ENCODE data around the gene PIP5K1C.
"Not testable (repeated sequence)": the region's sequence is repeated elsewhere in the genome, so short reads cannot be mapped to it uniquely, and the experiment has no call there.

Gene PIP5K1C

GRCh38 chr19:3673506-3674439 is 26.5 kb downstream of the PIP5K1C start:
- no peak for FAIRE-seq

GRCh38 chr19:3672993-3673392 is 27.3 kb downstream of the PIP5K1C start:
- no peak for FAIRE-seq

DNA sequence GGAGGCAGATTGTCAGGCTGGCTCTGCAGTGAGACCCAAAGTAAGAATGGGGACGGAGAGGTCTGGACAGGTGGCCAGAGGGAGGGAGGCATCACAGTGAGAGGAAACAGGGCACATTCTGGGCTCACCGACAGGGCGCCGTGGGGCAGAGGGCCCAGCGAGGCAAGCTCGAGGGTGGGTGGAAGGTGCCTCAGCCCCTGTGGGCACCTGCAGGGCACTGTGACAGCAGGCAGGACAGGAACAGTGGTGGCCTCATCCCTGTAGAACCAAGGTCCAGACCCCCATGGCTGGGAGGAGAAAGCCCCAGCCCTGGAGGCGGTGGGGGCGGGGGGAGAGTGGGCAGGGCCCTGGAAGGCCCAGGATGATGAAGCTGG is 27.7 kb downstream of the PIP5K1C start:
- FAIRE-seq = no peak

GRCh38 chr19:3671680-3672574 is 28.3 kb downstream of the PIP5K1C start:
- no peak for FAIRE-seq

DNA sequence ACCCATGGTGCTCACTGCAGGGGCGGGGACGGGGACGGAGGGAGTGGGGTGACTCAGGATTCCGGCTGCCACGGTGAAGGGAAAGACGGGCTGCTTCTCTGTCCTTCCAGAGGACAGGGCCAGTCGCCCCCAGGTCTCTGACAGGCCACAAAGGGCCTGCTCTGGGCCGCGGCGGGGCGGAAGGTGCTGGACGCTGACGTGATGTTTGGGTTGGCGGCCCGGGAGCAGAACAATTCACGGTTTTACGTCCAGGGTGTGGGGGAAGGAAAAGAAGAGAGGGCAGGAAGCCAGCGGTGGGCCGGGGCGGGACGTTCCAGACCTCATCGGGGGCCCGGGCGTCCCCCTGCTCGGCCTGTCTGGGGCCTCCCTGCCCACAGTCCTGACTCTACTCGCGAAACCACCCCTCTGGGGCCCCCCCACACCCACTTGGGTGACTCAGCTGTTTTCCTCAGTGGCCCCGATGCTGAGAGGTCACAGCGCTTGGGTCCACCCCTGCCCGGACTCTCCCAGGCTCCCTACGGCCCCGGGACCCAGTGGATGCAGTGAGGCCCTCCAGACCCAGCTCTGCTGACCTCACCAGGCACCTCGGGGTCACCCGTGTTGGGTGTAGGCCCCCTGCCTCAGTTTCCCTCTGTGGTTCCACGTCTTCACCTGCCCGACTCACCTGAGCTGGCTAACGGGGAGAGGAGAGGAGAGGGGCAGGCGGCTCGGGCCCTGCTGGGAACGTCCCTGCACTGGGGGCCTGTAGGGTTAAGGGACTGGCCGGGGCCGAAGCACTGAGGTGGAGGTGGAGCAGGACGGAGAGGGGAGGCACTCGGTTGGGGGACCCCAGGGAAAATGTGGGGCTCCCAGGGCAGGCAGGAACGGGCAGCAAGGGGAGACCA is 29.2 kb downstream of the PIP5K1C start:
- FAIRE-seq = no peak

DNA sequence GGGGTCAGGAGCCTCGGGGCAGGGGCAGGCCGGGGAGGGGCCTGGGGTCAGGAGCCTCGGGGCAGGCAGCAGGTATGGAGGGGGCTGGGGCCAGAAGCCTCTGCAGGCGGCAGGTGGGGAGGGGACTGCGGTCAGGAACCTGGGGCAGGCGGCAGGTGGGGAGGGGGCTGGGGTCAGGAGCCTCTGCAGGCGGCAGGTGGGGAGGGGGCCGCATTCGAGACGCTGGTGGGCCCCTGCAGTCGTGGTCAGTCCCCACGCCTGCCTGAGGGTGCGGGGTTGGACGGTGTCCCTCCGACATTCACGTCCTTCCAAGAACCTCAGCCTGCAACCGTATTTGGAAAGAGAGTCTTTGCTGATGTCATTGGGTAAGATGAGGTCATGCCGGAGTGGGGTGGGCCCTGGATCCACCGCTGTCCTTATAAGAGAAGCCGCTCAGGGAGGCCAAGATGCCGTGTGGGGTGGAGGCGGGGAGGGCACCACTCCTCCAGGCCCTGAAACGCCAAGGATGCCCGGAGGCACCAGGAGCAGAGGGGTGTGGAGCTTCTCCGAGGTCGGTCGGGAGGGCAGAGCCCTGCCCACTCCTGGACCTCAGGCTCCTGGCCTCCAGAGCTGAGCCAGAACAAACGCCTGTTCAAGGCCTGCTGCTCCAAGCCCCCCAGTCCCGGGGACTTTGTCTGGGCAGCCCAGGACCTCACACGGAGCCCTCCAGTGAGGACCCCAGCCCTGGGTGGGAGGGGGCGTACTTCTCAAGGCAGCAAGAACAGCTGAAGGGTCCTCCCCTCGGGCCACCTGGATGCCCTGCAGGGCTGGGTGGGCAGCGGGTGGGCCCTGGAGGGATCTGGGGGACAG is 30.1 kb downstream of the PIP5K1C start:
- FAIRE-seq = no peak

DNA sequence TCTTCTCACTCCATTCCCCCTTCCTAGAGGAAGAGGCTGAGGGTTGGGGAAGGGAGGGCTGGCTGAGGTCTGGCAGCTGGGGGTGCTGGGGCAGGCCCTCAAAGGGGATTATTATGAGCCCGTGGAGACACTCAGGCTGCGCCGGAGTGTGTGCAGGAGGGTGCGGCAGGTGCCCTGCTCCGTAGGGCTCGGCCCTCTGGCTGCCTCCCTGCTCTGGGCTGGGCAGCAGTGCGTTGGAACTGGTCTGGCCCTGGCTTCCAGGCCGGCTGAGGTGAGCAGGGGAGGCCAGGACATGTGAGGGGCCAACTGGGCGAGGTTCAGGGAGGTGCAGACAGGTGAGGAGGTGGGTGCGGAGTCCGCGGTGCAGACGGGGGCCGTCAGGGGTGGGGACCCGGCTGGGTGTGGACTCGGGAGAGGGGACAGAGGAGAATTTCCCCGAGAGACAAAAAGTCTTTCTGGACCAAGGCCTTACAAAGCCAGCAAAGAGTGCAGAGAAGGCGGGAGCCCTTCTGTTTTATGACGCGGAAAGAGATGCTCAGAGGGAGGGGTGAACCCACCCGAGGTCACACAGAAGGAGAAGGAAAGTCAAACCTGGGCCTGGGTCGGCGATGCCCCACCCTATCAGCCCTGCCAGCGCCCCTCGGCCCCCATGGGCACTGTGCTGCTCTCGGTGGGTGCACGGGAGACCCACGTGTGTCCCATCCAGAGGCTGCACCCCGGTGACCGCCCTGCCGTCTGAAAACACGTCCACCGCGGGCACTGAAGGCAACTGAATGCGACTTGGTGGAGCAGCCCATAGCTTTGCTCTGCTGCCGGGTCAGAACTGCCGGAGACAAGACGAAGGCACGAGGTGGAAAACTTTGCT is 31.0 kb downstream of the PIP5K1C start:
- no peak for FAIRE-seq

DNA sequence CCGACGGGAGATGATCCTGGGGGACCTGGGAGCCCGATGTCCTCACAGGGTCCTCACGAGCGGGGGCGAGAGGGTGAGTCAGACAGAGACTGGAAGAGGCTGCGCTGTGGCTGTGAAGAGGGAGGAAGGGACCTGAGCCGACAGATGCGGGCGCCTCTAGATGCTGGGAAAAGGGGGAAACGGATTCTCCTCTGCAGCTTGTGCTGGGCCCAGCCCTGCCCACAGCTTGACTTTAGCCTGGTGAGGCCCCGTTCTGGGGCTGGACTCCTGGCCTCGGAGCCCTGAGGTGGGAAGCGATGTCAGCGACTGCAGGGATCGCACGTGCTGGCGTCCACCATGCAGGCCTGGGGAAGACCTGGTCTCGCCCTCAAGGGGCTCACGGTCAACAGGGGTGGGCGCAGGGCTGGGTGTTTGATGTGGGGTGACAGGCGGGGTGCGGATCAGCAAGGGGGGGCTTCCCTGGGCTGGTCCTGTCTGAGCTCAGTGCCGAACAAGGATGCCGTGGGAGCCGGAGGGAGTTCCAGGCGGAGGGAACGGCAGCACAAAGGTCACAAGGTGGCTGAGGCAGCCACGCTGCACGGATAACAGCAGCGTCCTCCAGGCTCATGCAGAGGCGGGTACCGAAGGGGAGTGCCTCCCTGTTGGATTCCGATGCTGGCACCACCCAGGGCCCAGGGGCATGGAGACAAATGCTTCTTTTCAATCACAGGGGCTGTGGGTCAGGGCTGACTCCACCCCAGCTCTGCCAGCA is 31.8 kb downstream of the PIP5K1C start:
- FAIRE-seq = no peak

GRCh38 chr19:3667766-3668165 is 32.5 kb downstream of the PIP5K1C start:
- no peak for FAIRE-seq

DNA sequence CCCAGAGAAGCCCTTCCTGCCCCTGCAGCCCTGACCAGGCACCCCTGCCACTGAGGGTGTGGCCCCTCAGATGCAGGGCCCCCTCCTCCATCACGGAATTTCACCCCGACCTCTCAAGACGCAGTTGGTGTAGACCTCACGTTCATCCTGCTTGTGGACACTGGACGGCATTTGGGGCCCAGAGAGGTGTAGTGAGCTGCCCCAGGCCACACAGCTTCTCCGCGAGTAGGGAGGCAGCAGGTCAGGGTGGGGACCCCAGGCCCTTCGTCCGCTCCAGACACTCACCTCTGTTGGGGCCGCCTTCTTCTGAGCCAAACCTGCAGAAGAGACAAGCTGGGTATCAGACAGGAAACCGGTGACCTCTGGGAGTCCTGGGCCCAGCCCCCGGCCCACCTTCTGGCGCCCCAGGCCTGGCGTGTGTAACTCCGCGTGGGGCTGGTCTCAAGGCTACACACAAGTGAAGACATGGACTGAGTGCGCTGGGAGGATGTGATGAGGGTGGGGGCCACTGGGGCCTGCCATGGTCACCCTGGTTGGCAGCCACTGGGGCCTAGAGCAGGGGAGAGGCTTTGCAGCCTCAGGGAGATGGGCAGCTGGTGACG is 33.1 kb downstream of the PIP5K1C start:
- FAIRE-seq = no peak

DNA sequence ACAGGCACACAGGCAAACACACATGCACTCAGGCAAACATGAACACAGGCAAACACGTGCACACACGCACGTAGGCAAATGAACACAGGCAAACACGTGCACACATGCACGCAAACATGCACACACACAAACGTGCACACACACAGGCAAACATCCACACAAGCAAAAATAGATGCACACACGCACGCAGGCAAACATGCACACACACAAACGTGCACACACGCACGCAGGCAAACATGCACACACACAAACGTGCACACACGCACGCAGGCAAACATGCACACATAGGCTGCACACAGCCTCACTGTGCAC is 33.8 kb downstream of the PIP5K1C start:
- not testable (repeated sequence) for FAIRE-seq

- FAIRE-seq = no peak
Observed at GRCh38 chr19:3665681-3666544, 34.4 kb downstream of the PIP5K1C start.

GRCh38 chr19:3664879-3665642 is 35.2 kb downstream of the PIP5K1C start:
- no peak for FAIRE-seq

DNA sequence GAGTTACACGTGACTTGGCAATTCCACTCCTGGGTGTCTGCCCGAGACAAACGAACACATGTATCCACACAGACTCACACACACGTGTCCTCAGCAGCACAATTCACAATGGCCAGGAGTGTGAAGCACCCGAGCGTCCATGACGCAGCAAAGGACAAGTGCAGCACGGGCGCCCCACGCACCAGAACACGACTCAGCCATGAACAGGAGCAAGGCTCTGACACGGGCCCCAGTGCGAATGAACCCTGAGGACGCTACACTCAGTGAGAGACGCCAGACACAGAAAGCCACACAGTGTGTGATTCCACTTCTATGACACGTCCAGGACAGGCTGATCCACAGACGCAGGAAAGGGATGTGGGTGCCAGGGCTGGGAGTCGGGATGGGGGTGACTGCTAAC is 36.4 kb downstream of the PIP5K1C start:
- no peak for FAIRE-seq

- FAIRE-seq = no peak
Observed at GRCh38 chr19:3661284-3662238, 38.7 kb downstream of the PIP5K1C start.

DNA sequence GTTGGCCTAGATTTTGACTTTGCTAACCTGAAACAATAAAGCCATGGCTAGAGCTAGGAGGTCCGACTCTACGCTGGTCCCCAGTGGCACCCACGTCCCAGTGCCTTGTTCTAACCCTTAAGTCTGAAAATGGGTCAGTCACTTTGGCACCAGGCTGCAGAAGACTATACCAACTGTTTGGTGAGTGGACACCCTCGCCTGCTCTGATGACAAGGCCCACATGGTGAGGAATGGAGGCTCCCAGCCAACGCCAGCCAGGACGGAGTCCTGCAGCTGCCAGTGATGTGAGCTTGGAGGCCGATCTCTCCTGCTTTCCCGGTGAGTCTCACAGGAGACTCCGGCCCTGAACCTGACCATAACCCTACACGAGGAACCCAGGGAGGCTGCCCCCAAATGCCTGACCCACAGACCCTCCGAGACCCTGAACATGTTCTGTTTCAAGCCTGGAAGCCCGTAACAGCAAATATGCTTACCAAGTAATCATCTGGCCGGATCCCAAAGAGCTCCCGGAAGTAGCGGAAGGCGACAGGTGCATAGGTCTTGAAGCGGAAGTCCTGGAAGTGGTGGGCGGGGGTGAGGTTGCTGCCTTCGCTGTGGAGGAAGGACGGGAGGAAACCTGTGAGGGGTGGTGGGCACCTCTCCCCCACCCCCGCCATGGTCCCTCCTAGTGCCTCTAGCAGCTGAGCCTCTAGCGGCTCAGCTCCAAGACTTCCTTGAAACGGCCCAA is 39.6 kb downstream of the PIP5K1C start:
- no peak for FAIRE-seq

Data from islet of Langerhans (tissue), 1 donor.